Neutrophil (primary cell): ENCODE results near the gene TMOD1.

Experiments
- H3K27ac ChIP-seq: fragments of 200-600 bp; sonication (generic); 2 replicates; pipeline ENCODE4 v1.5.1; 2016; ENCODE audit warnings: mild to moderate bottlenecking, moderate library complexity
- H3K27me3 ChIP-seq: fragments of 200-600 bp; sonication (generic); 2 replicates; pipeline ENCODE4 v1.6.0; 2016; ENCODE audit warnings: mild to moderate bottlenecking
- H3K36me3 ChIP-seq: fragments of 200-600 bp; sonication (generic); 2 replicates; pipeline ENCODE4 v1.5.1; 2017
- H3K4me1 ChIP-seq, 2 experiments: fragments of 200-600 bp in 1 of 2; sonication (generic) in 1 of 2; 1 replicate in 1 of 2; 2 replicates in 1 of 2; pipeline versions ENCODE4 v1.5.1 to v1.6.1; 2013 to 2016; ENCODE audit warnings: low read depth in 1 of 2, low read length in 1 of 2, mild to moderate bottlenecking in 1 of 2, moderate library complexity in 1 of 2; ENCODE audit not compliant: control insufficient read depth in 1 of 2, insufficient read depth in 1 of 2
- H3K4me3 ChIP-seq, 2 experiments: fragments of 200-600 bp in 1 of 2; sonication (generic) in 1 of 2; 1 replicate in 1 of 2; 2 replicates in 1 of 2; pipeline ENCODE4 v1.5.1; 2013 to 2016; ENCODE audit warnings: low read depth in 1 of 2, low read length in 1 of 2, mild to moderate bottlenecking in 1 of 2, moderate library complexity in 1 of 2
- H3K9me3 ChIP-seq: fragments of 200-600 bp; sonication (generic); 2 replicates; pipeline ENCODE4 v1.5.1; 2016
- TF ChIP-seq, protein P1 (sequence below): fragments of 200-600 bp; sonication (generic); IDR thresholded peaks from 2 replicates; pipeline ENCODE4 v1.5.1; 2016; ENCODE audit warnings: antibody characterized with exemption

Gene TMOD1

DNA sequence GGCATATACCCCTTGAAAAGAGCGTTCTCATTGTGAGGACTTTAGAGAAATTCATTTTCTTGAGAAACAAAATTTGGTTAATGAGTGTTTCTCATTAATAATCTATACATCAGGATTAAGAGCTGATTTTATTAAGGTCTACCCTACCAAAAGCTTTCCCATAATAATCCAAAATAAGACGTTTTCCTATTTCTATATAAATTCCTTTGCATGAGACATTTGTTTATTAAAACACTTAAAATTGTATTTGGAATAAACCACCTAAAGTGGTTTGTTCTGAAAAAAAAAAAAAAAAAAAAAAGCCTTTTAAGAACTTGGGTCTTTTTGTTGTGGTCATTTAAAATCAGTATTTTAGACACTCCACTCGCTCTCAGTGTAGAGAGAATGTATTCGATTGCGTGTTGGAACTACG is 695 bp upstream of the TMOD1 start:
- H3K27ac ChIP-seq, result no peak overlapping the region
- no peaks in the 10 kb centered on the region for H3K9me3 ChIP-seq
- H3K36me3 ChIP-seq, result peaks cover 14% of the 10 kb centered on the region
- H3K27me3 ChIP-seq, result peaks cover 74% of the 10 kb centered on the region
- H3K4me3 ChIP-seq, result peak overlapping the region in 1 of 2 experiments; percentile 32
- TF ChIP-seq, protein P1, sequence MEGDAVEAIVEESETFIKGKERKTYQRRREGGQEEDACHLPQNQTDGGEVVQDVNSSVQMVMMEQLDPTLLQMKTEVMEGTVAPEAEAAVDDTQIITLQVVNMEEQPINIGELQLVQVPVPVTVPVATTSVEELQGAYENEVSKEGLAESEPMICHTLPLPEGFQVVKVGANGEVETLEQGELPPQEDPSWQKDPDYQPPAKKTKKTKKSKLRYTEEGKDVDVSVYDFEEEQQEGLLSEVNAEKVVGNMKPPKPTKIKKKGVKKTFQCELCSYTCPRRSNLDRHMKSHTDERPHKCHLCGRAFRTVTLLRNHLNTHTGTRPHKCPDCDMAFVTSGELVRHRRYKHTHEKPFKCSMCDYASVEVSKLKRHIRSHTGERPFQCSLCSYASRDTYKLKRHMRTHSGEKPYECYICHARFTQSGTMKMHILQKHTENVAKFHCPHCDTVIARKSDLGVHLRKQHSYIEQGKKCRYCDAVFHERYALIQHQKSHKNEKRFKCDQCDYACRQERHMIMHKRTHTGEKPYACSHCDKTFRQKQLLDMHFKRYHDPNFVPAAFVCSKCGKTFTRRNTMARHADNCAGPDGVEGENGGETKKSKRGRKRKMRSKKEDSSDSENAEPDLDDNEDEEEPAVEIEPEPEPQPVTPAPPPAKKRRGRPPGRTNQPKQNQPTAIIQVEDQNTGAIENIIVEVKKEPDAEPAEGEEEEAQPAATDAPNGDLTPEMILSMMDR, result no peak
- H3K4me1 ChIP-seq, result peaks cover 11 to 17% of the 10 kb centered on the region in 2 experiments

DNA sequence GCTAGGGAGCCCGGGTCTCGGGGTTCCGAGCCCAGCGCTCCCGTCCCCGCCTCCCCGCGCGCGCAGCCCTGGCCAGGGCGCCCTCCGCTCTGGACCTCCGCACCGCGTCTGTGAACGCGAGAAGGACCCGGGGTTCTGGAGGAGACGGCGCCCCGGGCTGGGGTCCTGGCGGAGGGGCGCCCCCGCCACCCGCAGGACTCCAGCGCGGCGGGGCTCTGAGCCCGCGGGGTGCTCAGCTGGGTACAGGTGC is 431 bp downstream of the TMOD1 start:
- Histone ChIP-seq H3K36me3 (peaks cover 2% of the 10 kb centered on the region), H3K9me3 (no peaks in the 10 kb centered on the region), H3K4me3 (peak overlapping the region; percentile 18 to 65), H3K27me3 (peaks cover 85% of the 10 kb centered on the region), H3K4me1 (peaks cover 11 to 17% of the 10 kb centered on the region in 2 experiments), H3K27ac (no peak overlapping the region)
- TF ChIP-seq, protein P1, result no peak

- Histone ChIP-seq H3K4me1 (peaks cover 11 to 17% of the 10 kb centered on the region in 2 experiments), H3K27ac (no peak overlapping the region), H3K36me3 (no peaks in the 10 kb centered on the region), H3K27me3 (peaks cover 90% of the 10 kb centered on the region), H3K4me3 (peak overlapping the region; percentile 18 to 65), H3K9me3 (no peaks in the 10 kb centered on the region)
- TF ChIP-seq, protein P1, result no peak
Measured at GRCh38 chr9:97502222-97502983, 937 bp downstream of the TMOD1 start.

GRCh38 chr9:97502984-97503861 is 1.8 kb downstream of the TMOD1 start:
- H3K4me3 ChIP-seq, result peak overlapping the region in 1 of 2 experiments; percentile 65
- H3K27ac ChIP-seq, result no peak overlapping the region
- TF ChIP-seq, protein P1, result no peak
- H3K9me3 ChIP-seq, result no peaks in the 10 kb centered on the region
- peaks cover 11 to 17% of the 10 kb centered on the region in 2 experiments for H3K4me1 ChIP-seq
- H3K27me3 ChIP-seq, result peaks cover 96% of the 10 kb centered on the region
- no peaks in the 10 kb centered on the region for H3K36me3 ChIP-seq

- TF ChIP-seq, protein P1, result no peak
- Histone ChIP-seq H3K4me3 (no peak overlapping the region), H3K36me3 (no peaks in the 10 kb centered on the region), H3K4me1 (peaks cover 11 to 17% of the 10 kb centered on the region in 2 experiments), H3K9me3 (no peaks in the 10 kb centered on the region), H3K27me3 (peaks cover 95% of the 10 kb centered on the region), H3K27ac (no peak overlapping the region)
Measured at GRCh38 chr9:97503862-97504210, 2.4 kb downstream of the TMOD1 start.
